ENCODE measurements around the gene RPUSD2. TPM values are rescaled to one million over a fixed set of nuclear protein-coding genes. Genes with fewer than 3 reads are reported as not detected.

Gene RPUSD2
- total RNA-seq, 3 donors from 2014 or later: 9.4 to 10.9 (median 9.4) TPM

DNA sequence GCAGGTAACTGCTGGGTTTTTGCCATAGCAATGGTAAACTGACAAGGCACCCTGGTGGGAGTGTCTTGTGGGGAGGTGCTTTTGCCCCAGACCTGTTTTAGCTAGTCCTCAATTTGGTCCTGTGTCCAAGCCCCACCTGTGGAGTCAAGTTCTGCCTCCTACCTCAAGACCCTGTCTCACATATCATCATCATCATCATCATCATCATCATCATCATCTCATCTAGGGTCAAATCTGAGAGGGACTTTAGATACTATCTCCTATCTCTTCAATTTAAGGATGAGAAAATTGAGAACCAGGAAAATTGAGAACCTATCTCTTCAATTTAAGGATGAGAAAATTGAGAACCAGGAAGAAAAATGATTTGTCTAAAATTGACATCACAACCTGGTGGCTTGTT, 34.8 kb downstream of the RPUSD2 start:
- intact Hi-C loops (cut with DNase I, micrococcal nuclease): no loop called here
- Histone ChIP-seq H3K4me3 (no peak overlapping the region), H3K9me3 (no peaks in the 10 kb centered on the region), H3K4me1 (ENCODE audit: low read depth) (no peaks in the 10 kb centered on the region), H3K36me3 (ENCODE audit: low read depth) (no peaks in the 10 kb centered on the region)
- no peak for ATAC-seq
- TF ChIP-seq, protein P1, sequence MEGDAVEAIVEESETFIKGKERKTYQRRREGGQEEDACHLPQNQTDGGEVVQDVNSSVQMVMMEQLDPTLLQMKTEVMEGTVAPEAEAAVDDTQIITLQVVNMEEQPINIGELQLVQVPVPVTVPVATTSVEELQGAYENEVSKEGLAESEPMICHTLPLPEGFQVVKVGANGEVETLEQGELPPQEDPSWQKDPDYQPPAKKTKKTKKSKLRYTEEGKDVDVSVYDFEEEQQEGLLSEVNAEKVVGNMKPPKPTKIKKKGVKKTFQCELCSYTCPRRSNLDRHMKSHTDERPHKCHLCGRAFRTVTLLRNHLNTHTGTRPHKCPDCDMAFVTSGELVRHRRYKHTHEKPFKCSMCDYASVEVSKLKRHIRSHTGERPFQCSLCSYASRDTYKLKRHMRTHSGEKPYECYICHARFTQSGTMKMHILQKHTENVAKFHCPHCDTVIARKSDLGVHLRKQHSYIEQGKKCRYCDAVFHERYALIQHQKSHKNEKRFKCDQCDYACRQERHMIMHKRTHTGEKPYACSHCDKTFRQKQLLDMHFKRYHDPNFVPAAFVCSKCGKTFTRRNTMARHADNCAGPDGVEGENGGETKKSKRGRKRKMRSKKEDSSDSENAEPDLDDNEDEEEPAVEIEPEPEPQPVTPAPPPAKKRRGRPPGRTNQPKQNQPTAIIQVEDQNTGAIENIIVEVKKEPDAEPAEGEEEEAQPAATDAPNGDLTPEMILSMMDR (IDR thresholded peaks at IDR 0.05): no peak
- DNase-seq: no peak

DNA sequence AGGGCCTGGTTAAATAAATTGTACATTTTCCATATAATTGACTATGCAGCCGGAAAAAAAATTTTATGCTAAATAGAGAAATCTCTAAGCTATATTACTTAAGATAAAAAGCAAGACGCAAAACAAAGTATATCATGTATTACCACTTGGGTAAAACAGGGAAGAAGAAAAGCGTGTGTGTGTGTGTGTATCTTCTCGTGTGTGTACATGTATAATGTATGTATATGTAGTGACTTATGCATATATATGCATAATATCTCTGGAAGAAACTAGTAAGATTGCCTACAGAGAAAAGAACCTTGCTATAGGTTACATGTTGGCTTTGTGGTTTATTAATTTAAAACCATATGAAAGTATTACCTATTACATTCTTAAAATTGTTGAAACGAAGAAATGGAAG, 44.0 kb downstream of the RPUSD2 start:
- intact Hi-C loops (cut with DNase I, micrococcal nuclease): no loop called here
- ATAC-seq (no peak), DNase-seq (no peak)
- Histone ChIP-seq H3K4me3 (no peak overlapping the region), H3K36me3 (ENCODE audit: low read depth) (no peaks in the 10 kb centered on the region), H3K9me3 (no peaks in the 10 kb centered on the region), H3K4me1 (ENCODE audit: low read depth) (peaks cover 3% of the 10 kb centered on the region)
- TF ChIP-seq, protein P1 (IDR thresholded peaks at IDR 0.05): no peak

DNA sequence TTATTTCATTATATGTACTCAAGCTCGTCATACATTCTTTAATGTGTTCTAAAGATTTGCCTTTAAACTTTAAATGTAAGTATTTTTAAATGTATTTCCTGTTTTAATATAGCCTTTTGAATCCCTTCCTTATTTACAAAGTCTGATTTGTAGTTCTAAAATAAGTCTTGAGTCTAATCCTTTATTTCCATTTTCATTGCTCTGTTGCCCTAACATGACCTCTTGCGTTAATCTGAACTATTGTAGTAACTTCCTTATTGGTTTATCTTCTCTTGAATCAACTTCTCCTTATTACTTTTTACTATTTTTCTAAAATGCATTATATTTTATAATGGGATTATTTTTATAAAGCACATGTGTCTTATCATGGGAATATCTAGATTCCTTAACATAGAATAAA, 48.9 kb downstream of the RPUSD2 start:
- Histone ChIP-seq H3K4me1 (ENCODE audit: low read depth) (peaks cover 5% of the 10 kb centered on the region), H3K36me3 (ENCODE audit: low read depth) (no peaks in the 10 kb centered on the region), H3K4me3 (no peak overlapping the region), H3K9me3 (no peaks in the 10 kb centered on the region)
- DNase-seq: no peak
- TF ChIP-seq, protein P1 (IDR thresholded peaks at IDR 0.05): no peak
- intact Hi-C loops (cut with DNase I, micrococcal nuclease): no loop called here
- ATAC-seq: no peak

DNA sequence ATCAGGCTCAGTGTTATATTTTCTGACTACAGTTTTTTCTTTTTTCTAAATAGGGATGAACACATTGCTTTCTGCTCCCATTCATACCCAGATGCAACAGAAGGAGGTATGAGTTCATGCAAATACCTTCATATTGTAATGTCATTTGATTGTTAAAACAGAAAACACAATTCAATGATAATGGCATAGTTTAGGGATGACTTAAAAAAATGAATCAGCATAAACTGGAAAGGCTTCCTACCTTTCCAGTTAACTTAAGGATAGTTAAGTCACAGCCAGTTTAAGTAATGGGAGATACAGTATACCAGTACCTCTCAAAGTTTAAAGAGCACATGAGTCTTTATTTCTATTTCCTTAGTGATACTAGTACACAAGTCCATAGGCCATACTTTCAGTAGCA, 49.8 kb downstream of the RPUSD2 start:
- ATAC-seq (no peak), DNase-seq (no peak)
- Histone ChIP-seq H3K4me1 (ENCODE audit: low read depth) (peaks cover 5% of the 10 kb centered on the region), H3K4me3 (no peak overlapping the region), H3K36me3 (ENCODE audit: low read depth) (no peaks in the 10 kb centered on the region), H3K9me3 (no peaks in the 10 kb centered on the region)
- intact Hi-C loops (cut with DNase I, micrococcal nuclease): no loop called here
- TF ChIP-seq, protein P1 (IDR thresholded peaks at IDR 0.05): no peak

DNA sequence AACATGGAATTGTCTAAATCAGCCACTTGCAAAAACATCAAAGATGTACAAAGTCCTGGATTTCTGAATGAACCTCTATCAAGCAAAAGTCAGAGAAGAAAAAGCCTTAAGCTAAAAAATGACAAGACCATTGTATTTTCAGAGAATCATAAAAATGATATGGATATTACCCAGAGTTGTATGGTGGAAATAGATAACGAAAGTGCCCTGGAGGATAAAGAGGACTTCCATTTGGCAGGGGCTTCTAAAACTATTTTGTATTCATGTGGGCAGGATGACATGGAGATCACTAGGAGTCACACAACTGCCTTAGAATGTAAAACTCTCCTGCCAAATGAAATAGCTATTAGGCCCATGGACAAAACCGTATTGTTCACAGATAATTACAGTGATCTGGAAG, 54.3 kb downstream of the RPUSD2 start:
- DNase-seq (no peak), ATAC-seq (no peak)
- TF ChIP-seq, protein P1 (IDR thresholded peaks at IDR 0.05): no peak
- intact Hi-C loops (cut with DNase I, micrococcal nuclease): no loop called here
- H3K4me3 ChIP-seq: no peak overlapping the region
- no peaks in the 10 kb centered on the region for H3K9me3 ChIP-seq
- H3K4me1 ChIP-seq (ENCODE audit: low read depth): no peaks in the 10 kb centered on the region
- H3K36me3 ChIP-seq (ENCODE audit: low read depth): no peaks in the 10 kb centered on the region

Other genes starting within 250 kb of the RPUSD2 start
- gene INAFM2, start 245.6 kb upstream of the RPUSD2 start, total RNA-seq: 100 to 1,000 TPM in 1 of 3 donors, 10 to 100 TPM in 2; 15.6 to 120 (median 21.1) TPM
- gene CCDC9B, start 228.4 kb upstream of the RPUSD2 start, total RNA-seq: 100 to 1,000 TPM in 1 of 3 donors, 10 to 100 TPM in 2; 34.9 to 204 (median 37.2) TPM
- 1,000 to 10,000 TPM in 2 of 3 donors, 100 to 1,000 TPM in 1; 932 to 1,439 (median 1,228) TPM for gene PHGR1, start 218.3 kb upstream of the RPUSD2 start, total RNA-seq
- 10 to 100 TPM in 2 of 3 donors, 1 to 10 TPM in 1; 5.1 to 23.4 (median 16.1) TPM for gene DISP2, start 211.1 kb upstream of the RPUSD2 start, total RNA-seq
- gene KNSTRN, start 186.6 kb upstream of the RPUSD2 start, total RNA-seq: 10 to 100 TPM in 2 of 3 donors, 1 to 10 TPM in 1; 9.4 to 16.4 (median 10.5) TPM
- gene IVD, start 163.5 kb upstream of the RPUSD2 start, total RNA-seq: 10 to 100 TPM; 65.8 to 88.3 (median 74.8) TPM
- 10 to 100 TPM; 26.9 to 32.2 (median 31.1) TPM for gene BAHD1, start 128.3 kb upstream of the RPUSD2 start, total RNA-seq
- gene CHST14, start 98.3 kb upstream of the RPUSD2 start, total RNA-seq: 10 to 100 TPM in 1 of 3 donors, 1 to 10 TPM in 2; 3.5 to 10.5 (median 4.8) TPM
- gene CCDC32, start 4.3 kb upstream of the RPUSD2 start, total RNA-seq: 10 to 100 TPM; 32.6 to 35.0 (median 32.8) TPM
- gene KNL1, start 24.9 kb downstream of the RPUSD2 start, total RNA-seq: 1 to 10 TPM; 1.6 to 9.7 (median 3.1) TPM
- 10 to 100 TPM in 1 of 3 donors, 1 to 10 TPM in 2; 2.9 to 13.1 (median 8.3) TPM for gene RAD51, start 125.9 kb downstream of the RPUSD2 start, total RNA-seq
- 10 to 100 TPM; 30.1 to 38.4 (median 37.8) TPM for gene RMDN3, start 186.0 kb downstream of the RPUSD2 start, total RNA-seq
- gene GCHFR, start 194.8 kb downstream of the RPUSD2 start, total RNA-seq: 10 to 100 TPM; 12.0 to 25.5 (median 18.2) TPM
- gene C15orf62, start 200.7 kb downstream of the RPUSD2 start, total RNA-seq: under 1 TPM; 0.32 to 0.63 (median 0.35) TPM
- 10 to 100 TPM; 22.2 to 37.5 (median 36.5) TPM for gene ZFYVE19, start 237.8 kb downstream of the RPUSD2 start, total RNA-seq
- 10 to 100 TPM; 29.6 to 47.6 (median 36.5) TPM for gene DNAJC17, start 238.2 kb downstream of the RPUSD2 start, total RNA-seq